Daoy (cell line): ENCODE data around the gene SEMA4D. TPM values are rescaled to one million over a fixed set of nuclear protein-coding genes. Genes with fewer than 3 reads are reported as not detected.

Source experiments
- DNase-seq: peaks from one replicate; pipeline ENCODE4 v3.0.0-alpha.2; 2015; ENCODE audit warnings: low read depth
- total RNA-seq: library from RNA; depleted of rRNA; stranded (reverse); fragments of >200 nt; shearing (Covaris generic); gene quantifications from 2 replicates; pipeline ENCODE4 v1.2.3, GENCODE V29; 2014

Gene SEMA4D
- total RNA-seq, 1 experiment from 2014 or later = 4.5 TPM

GRCh38 chr9:89431930-89432725 is 65.8 kb downstream of the SEMA4D start:
- no peak for DNase-seq

GRCh38 chr9:89430995-89431394 is 66.9 kb downstream of the SEMA4D start:
- no peak for DNase-seq

- no peak for DNase-seq
These were observed 68.7 kb downstream of the SEMA4D start for GRCh38 chr9:89428901-89429890.

DNA sequence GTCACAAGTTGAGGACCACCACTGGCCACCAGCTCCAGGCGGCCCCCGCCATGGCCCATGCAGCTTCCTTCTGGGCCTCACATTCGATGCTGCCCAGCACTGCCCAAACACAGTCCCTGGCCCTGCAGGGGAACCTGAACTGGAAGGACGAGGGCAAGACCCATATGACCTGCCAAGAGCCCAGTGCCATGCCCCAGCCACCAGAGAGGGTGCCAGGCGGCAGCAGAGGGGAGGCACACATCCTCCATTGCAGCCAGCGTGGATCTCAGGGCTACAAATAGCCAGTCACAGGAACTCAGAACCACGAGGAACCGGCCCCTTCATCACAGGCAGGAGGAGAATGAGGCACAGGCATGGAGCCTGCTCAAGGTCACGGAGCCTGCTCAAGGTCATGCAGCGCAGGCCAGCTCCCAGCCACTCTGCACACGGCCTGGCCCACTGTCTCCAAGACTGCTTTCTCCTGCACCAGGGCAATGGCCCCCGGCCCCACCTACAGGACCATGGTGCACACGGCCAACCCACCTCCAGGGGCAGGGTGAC is 69.6 kb downstream of the SEMA4D start:
- DNase-seq = no peak

- peak; percentile 65 for DNase-seq
These were observed 70.2 kb downstream of the SEMA4D start for GRCh38 chr9:89427621-89428221.

DNA sequence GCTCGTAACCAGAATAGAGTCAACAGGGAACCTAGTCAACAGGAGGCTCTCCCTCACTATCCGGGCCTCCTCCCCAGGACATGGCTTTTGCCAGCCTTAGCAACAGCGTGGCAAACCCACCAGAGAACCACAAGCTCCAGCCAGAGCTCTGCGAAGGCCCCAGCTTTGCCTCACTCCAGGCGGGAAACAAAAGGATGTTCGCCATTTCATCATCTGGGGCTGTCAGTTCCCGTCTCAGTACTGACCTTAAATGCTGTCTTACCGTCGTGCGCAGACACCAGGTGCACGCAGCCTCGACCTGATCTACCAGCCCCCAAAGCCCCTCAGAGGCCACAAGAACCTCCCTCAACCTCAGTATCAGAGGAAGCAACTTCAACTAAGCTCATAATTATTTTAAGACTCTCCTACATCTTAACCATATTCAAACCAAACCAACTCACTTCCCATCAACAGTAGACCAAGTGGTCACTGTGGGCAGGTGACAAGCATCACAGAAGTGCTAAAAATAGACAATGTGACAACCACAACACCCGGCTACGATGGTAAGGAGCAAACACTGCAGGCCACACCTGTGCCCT is 71.4 kb downstream of the SEMA4D start:
- no peak for DNase-seq

- DNase-seq = no peak
These were observed 72.0 kb downstream of the SEMA4D start for GRCh38 chr9:89425921-89426383.

- DNase-seq = peak; percentile 68
These were observed 72.7 kb downstream of the SEMA4D start for GRCh38 chr9:89425024-89425805.

DNA sequence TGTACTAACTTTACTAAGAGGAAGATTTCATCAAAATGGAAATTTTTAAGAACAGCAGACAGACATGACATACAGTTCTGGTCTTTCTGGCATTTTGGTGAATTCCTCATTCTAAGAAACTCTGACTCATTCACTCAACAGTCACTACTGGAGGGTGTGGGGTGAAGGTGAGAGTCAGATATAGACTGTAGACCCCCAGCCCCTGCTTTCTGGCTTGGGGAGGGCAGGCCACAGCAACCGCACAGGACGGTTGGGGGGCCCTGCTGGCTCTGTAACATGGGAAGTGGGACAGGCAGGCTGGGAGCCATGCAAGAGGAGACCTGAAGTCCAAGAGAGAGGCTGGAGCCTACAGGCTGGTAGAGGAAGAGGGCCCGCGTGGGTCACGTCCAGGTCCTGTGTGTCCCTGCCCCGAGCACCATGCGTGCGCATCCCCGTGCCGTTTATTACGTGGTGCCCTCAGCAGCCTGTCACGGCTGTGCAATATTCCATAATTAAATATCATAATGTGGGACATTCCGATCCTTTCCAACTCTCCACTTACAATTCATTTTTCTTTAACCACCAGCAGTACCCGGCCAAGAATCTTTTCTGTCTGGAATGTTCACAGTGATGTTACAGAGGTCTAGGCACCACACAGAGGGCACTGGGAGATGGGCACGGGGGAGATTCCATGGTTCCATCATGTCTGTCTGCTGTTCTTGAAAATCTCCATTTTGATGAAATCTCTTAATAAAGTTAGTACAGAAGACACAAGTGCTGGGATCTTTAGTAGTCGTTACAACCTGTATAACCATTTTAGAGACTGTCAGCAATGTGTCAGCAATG is 75.5 kb downstream of the SEMA4D start:
- peak; percentile 75 for DNase-seq

- no peak for DNase-seq
These were observed 76.3 kb downstream of the SEMA4D start for GRCh38 chr9:89421595-89421994.

GRCh38 chr9:89420397-89421178 is 77.3 kb downstream of the SEMA4D start:
- no peak for DNase-seq

DNA sequence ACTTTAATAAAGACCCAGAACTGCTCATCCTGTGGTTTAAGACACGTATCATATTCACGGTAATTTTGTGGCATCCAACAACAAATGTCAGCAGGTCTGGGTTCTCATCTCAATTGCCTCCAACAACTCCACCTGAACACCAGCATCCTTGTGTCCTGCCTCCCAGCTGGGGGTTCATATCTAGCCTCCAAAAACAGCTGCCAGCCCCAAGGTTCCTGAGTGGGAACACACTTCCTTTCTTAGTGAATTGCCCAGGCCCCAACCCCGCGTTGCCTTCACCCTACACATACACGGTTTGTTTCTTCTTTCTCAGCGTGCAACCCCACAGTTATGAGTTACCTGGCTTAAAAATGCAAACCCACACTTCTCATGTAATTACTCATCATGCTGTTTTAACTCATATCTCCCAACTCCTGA is 77.9 kb downstream of the SEMA4D start:
- no peak for DNase-seq

GRCh38 chr9:89418882-89419640 is 78.9 kb downstream of the SEMA4D start:
- no peak for DNase-seq

DNA sequence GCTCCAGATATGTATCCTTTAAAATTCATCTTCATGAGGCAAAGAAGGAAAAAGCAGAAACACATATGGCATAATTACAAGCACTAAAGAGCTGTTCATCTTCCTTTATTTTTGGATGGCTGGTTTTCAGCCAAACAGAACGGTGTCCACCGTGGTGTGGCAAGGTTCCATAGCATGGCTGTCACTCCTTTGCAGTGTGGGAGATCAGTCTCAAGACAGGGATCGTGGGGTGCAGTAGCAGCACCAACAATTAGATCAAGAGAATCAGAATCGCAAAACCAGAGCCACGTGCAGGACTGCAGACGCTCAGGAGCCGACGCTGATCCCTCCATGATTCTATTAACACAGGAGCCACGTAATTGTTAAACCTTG is 79.5 kb downstream of the SEMA4D start:
- DNase-seq = no peak

DNA sequence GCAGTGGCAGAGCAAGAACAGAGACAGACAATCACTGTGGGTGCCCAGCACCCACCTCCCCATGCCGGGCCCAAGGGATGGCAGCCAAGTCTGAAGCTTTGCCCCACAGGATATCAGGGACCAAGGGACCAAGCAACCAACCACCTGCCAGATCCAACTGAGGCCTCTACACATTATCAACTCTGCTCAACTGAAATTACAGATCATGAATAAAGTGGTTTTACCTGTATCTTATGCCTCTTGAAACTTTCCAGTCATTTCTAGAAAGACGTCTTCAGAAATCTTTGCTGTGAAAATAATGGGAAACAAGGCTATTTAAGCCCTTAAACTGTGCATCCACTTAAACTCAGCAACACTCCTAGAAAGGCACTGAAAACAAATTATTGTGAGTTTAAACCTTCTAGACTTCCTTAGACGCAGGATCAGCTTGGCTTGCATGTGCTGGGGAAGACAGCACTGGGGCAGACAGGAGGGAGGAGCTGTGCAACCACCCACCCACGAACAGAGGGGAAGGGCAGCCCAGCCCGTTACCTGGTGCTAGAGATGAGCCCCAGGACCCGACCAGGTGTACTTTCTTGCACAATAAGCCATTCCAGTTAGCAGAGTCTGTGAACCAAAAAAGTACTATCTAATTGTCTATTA is 80.0 kb downstream of the SEMA4D start:
- DNase-seq = no peak

DNA sequence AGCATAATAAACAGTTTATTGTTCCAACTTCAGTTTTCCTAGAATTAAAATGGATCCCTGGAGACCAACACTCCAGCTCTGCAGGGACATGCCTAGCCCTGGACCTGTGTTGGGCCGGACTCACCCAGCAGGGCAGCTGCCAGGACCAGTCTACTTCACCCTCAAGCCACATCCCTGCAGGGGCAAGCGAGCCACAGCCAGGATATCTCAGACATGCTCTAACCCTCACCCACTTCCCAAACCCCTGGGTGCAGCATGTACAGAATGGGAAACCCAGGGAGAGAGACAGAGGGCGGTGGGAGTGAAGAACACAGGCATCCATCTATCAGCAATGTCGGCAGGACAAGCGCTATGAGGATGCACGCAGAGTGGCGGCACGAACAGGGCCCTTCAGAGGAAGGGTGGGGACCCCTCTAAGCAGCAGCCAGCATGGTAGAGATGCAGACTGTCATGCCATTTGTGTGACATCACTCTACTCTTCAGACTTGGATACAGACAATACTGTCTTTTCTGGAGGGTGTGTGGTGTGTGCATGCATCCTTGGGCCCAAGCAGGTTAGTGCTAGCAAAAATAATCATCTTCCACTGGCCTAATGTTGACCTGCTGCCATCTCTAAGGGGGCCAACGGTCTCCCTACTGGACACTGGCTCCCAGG is 83.1 kb downstream of the SEMA4D start:
- DNase-seq = no peak

- no peak for DNase-seq
These were observed 83.8 kb downstream of the SEMA4D start for GRCh38 chr9:89413963-89414638.
